Panc1 (cell line): ENCODE results near the gene IPO8. TPM values are rescaled to one million over a fixed set of nuclear protein-coding genes. Genes with fewer than 3 reads are reported as not detected.

Experiments
- ATAC-seq: fragments of 200-7000 bp; cut with Tn5 transposase; 2 replicates; pipeline ENCODE4 v1.9.1; 2020; ENCODE audit warnings: mild to moderate bottlenecking, moderate library complexity
- BruUV-seq: library from RNA; stranded (reverse); fragments of 400-500 nt; replicated peaks from 2 replicates; lab custom pipeline; 2021; lab: Mats Ljungman, UMichigan
- CTCF ChIA-PET: fragments of 300-600 bp; sonication (Branson Sonifier 250); formaldehyde crosslinking; loops from one replicate; lab custom pipeline; 2022; ENCODE audit warnings: antibody characterized with exemption; lab: Charles Lee
- POLR2A ChIA-PET: fragments of 300-600 bp; sonication (Branson Sonifier 250); formaldehyde crosslinking; loops from one replicate; lab custom pipeline; 2022; ENCODE audit warnings: antibody characterized with exemption; lab: Charles Lee
- DNase-seq: peaks from one replicate; pipeline ENCODE4 v3.0.0-alpha.2; 2010; ENCODE audit warnings: low read depth, low spot score
- H3K27ac ChIP-seq: 2 replicates; pipeline ENCODE4 v1.5.1; 2011; ENCODE audit warnings: mild to moderate bottlenecking, low read length, inconsistent platforms
- H3K27me3 ChIP-seq: fragments of 200-500 bp; sonication (Bioruptor generic); 2 replicates; pipeline ENCODE4 v1.6.0; 2014; ENCODE audit warnings: low read length, inconsistent platforms; ENCODE audit not compliant: control insufficient read depth, insufficient read depth
- H3K36me3 ChIP-seq: fragments of 200-500 bp; sonication (Bioruptor generic); 2 replicates; pipeline ENCODE4 v1.5.1; 2014; ENCODE audit warnings: inconsistent platforms, mild to moderate bottlenecking, low read length, moderate library complexity; ENCODE audit not compliant: control insufficient read depth, insufficient read depth
- H3K4me1 ChIP-seq: 2 replicates; pipeline ENCODE4 v1.5.1; 2011; ENCODE audit warnings: inconsistent platforms, mild to moderate bottlenecking, low read length, moderate library complexity; ENCODE audit not compliant: control insufficient read depth, insufficient read depth
- H3K4me3 ChIP-seq, 2 experiments: 2 replicates each; pipeline ENCODE4 v1.5.1; 2011 to 2012; ENCODE audit warnings: low read depth in 2 of 2, low read length in 2 of 2, mild to moderate bottlenecking in 2 of 2, inconsistent platforms in 1 of 2, moderate library complexity in 1 of 2
- H3K9me3 ChIP-seq: fragments of 200-500 bp; sonication (Bioruptor generic); 2 replicates; pipeline ENCODE4 v1.5.1; 2014; ENCODE audit warnings: low read depth, mild to moderate bottlenecking, inconsistent platforms, low read length, moderate library complexity; ENCODE audit not compliant: control insufficient read depth, insufficient read depth
- POLR2AphosphoS5 ChIP-seq: IDR thresholded peaks from 2 replicates; pipeline ENCODE4 v1.6.1; 2012; ENCODE audit warnings: mild to moderate bottlenecking, low read depth, low read length, moderate library complexity
- SIN3A ChIP-seq: IDR thresholded peaks from 2 replicates; pipeline ENCODE4 v1.6.1; 2012; ENCODE audit warnings: low read depth, mild to moderate bottlenecking, low read length, moderate library complexity, borderline replicate concordance; ENCODE audit not compliant: insufficient read depth
- TCF7L2 ChIP-seq: IDR thresholded peaks from 2 replicates; pipeline ENCODE4 v1.6.1; 2011; ENCODE audit warnings: mild to moderate bottlenecking, low read depth, low read length, inconsistent platforms
- in situ Hi-C: cut with HindIII; loops from 2 replicates; pipeline ENCODE4 v1.10.0; 2016; ENCODE audit warnings: low sequenced_read_pairs, low pct_unique_long_range_greater_than_20kb
- intact Hi-C: fragments of 100-400 bp; cut with micrococcal nuclease; formaldehyde crosslinking; loops from one replicate; pipeline ENCODE4 v1.10.0; 2022; ENCODE audit not compliant: unreplicated experiment
- total RNA-seq: library from RNA; stranded (reverse); gene quantifications from one replicate; pipeline ENCODE4 v1.2.1, GENCODE V29; 2021; ENCODE audit not compliant: unreplicated experiment
- TF ChIP-seq, protein P1 (sequence below), 2 experiments: IDR thresholded peaks; 2 replicates each; pipeline ENCODE4 v1.6.1; 2011 to 2012; ENCODE audit warnings: low read depth in 2 of 2, control low read depth in 1 of 2, low read length in 1 of 2, mild to moderate bottlenecking in 1 of 2, moderate library complexity in 1 of 2; ENCODE audit not compliant: insufficient read depth in 1 of 2
- TF ChIP-seq, protein P2 (sequence below): fragments of 450-650 bp; IDR thresholded peaks from 2 replicates; pipeline ENCODE4 v1.5.1; 2017; ENCODE audit warnings: mild to moderate bottlenecking

Gene IPO8
- total RNA-seq, 1 experiment from 2014 or later, result 46.6 TPM

DNA sequence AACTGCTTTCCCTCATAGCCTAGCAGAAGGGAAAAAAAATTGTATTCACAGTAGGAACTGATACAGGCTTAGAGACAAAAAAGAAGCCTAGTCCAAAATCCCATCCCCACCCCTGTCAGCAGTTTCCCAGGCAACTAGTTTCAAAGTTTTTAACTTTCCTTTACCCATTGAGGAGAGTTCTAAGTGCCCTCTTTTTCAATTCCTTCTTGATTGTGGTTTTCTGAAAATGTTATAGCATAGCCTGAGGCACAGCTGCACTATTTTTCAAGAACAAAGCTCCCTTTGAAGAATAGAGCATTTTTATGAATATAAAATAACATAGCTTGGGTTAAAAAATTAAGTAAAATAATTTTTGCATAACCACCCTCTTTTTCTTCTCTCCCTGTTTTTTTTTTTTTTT, 81.6 kb downstream of the IPO8 start:
- TF ChIP-seq, protein P1, sequence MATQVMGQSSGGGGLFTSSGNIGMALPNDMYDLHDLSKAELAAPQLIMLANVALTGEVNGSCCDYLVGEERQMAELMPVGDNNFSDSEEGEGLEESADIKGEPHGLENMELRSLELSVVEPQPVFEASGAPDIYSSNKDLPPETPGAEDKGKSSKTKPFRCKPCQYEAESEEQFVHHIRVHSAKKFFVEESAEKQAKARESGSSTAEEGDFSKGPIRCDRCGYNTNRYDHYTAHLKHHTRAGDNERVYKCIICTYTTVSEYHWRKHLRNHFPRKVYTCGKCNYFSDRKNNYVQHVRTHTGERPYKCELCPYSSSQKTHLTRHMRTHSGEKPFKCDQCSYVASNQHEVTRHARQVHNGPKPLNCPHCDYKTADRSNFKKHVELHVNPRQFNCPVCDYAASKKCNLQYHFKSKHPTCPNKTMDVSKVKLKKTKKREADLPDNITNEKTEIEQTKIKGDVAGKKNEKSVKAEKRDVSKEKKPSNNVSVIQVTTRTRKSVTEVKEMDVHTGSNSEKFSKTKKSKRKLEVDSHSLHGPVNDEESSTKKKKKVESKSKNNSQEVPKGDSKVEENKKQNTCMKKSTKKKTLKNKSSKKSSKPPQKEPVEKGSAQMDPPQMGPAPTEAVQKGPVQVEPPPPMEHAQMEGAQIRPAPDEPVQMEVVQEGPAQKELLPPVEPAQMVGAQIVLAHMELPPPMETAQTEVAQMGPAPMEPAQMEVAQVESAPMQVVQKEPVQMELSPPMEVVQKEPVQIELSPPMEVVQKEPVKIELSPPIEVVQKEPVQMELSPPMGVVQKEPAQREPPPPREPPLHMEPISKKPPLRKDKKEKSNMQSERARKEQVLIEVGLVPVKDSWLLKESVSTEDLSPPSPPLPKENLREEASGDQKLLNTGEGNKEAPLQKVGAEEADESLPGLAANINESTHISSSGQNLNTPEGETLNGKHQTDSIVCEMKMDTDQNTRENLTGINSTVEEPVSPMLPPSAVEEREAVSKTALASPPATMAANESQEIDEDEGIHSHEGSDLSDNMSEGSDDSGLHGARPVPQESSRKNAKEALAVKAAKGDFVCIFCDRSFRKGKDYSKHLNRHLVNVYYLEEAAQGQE (IDR thresholded peaks at IDR 0.05; ENCODE audit: insufficient read depth in 1 of 2, low read depth in 2 of 2, low read length in 1 of 2), result no peak
- TF ChIP-seq SIN3A (no peak), POLR2AphosphoS5 (no peak), TCF7L2 (no peak)
- TF ChIP-seq, protein P2, sequence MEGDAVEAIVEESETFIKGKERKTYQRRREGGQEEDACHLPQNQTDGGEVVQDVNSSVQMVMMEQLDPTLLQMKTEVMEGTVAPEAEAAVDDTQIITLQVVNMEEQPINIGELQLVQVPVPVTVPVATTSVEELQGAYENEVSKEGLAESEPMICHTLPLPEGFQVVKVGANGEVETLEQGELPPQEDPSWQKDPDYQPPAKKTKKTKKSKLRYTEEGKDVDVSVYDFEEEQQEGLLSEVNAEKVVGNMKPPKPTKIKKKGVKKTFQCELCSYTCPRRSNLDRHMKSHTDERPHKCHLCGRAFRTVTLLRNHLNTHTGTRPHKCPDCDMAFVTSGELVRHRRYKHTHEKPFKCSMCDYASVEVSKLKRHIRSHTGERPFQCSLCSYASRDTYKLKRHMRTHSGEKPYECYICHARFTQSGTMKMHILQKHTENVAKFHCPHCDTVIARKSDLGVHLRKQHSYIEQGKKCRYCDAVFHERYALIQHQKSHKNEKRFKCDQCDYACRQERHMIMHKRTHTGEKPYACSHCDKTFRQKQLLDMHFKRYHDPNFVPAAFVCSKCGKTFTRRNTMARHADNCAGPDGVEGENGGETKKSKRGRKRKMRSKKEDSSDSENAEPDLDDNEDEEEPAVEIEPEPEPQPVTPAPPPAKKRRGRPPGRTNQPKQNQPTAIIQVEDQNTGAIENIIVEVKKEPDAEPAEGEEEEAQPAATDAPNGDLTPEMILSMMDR, result no peak
- in situ Hi-C loops (no loop called here), intact Hi-C loops (no loop called here)
- DNase-seq (no peak), ATAC-seq (no peak)
- no peaks in the 10 kb centered on the region for H3K4me1 ChIP-seq
- no peaks in the 10 kb centered on the region for H3K9me3 ChIP-seq
- no peaks in the 10 kb centered on the region for H3K36me3 ChIP-seq
- no peak overlapping the region for H3K27ac ChIP-seq
- H3K4me3 ChIP-seq, result no peak overlapping the region
- ChIA-PET POLR2A (no interaction called here), CTCF (interaction anchor here (0.6 kb wide), 1 partner anchor 150 kb away, joined by 3 read pairs; no protein-coding TSS in a partner anchor)
- peaks cover 7% of the 10 kb centered on the region; the same call in 1 of the 2 replicates for H3K27me3 ChIP-seq
- BruUV-seq, result no TSS peak

DNA sequence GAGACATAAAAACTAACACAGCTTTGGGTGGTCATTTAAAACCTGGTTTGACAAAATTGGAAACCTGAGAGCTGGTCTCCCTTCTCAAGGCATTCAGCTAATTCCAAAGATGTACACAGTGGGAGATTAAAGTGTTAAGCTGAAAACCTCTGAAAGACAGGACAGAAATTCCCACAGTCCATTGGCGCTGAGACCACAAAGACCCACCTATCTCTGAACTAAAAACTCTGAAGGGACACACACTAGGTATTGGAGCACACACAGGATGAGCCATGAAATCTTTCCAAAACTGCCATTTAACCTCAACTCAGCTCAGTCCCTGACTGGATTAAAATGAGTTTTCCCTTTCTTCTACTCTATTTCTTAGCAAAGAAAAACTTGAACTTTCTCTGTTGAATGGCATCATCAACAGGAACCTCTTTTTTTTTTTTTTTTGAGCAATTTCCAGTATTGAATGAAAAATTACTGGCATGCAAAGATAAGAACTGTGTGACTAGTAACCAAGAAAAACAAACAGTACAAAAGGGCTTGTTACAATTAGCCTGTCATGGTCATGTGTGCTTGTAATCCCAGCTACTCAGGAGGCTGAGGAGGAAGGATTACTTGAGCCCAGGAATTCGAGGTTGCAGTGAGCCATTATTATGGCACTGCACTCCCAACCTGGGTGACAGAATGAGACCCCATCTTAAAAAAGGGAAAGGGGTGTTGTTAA, 82.4 kb downstream of the IPO8 start:
- ATAC-seq (no peak), DNase-seq (no peak)
- in situ Hi-C loops, result no loop called here
- no peak overlapping the region for H3K4me3 ChIP-seq
- H3K27me3 ChIP-seq, result peaks cover 7% of the 10 kb centered on the region; the same call in 1 of the 2 replicates
- ChIA-PET POLR2A (no interaction called here), CTCF (no interaction called here)
- no peaks in the 10 kb centered on the region for H3K4me1 ChIP-seq
- no TSS peak for BruUV-seq
- H3K27ac ChIP-seq, result no peak overlapping the region
- intact Hi-C loops, result no loop called here
- no peaks in the 10 kb centered on the region for H3K9me3 ChIP-seq
- H3K36me3 ChIP-seq, result no peaks in the 10 kb centered on the region
- no peak for TF ChIP-seq POLR2AphosphoS5
- no peak for TF ChIP-seq TCF7L2
- TF ChIP-seq SIN3A, result no peak
- TF ChIP-seq, protein P2, result no peak
- TF ChIP-seq, protein P1 (IDR thresholded peaks at IDR 0.05; ENCODE audit: insufficient read depth in 1 of 2, low read depth in 2 of 2, low read length in 1 of 2), result no peak
